B cell (primary cell): Measurements from ENCODE around the gene KRTAP4-7. TPM values are rescaled to one million over a fixed set of nuclear protein-coding genes. Genes with fewer than 3 reads are reported as not detected.
"Not testable (repeated sequence)": the region's sequence is repeated elsewhere in the genome, so short reads cannot be mapped to it uniquely, and the experiment has no call there.

Source experiments
- ATAC-seq: fragments of 200-7000 bp; cut with Tn5 transposase; one replicate; pipeline ENCODE4 v1.10.0; 2021; ENCODE audit warnings: low read depth, mild to moderate bottlenecking, moderate number of reproducible peaks, moderate library complexity
- CTCF ChIA-PET: fragments of 350-600 bp; sonication (Branson Sonifier 250); formaldehyde crosslinking; loops from one replicate; lab custom pipeline; 2021; ENCODE audit warnings: antibody characterized with exemption, inconsistent platforms; lab: Charles Lee
- POLR2A ChIA-PET: fragments of 350-600 bp; sonication (Branson Sonifier 250); formaldehyde crosslinking; loops from one replicate; lab custom pipeline; 2021; ENCODE audit warnings: antibody characterized with exemption; lab: Charles Lee
- DNase-seq: peaks from one replicate; pipeline ENCODE4 v3.0.0; 2013
- H2AFZ ChIP-seq: 2 replicates; pipeline ENCODE4 v1.6.1; 2012; ENCODE audit warnings: mild to moderate bottlenecking, low read depth, low read length; ENCODE audit not compliant: insufficient read depth, poor library complexity, severe bottlenecking
- H3K27ac ChIP-seq, 2 donors: 1 replicate in 1 of 2; 2 replicates in 1 of 2; pipeline ENCODE4 v1.5.1; 2012 to 2013; ENCODE audit warnings: low read length in 2 of 2, mild to moderate bottlenecking in 2 of 2, moderate library complexity in 1 of 2
- H3K27me3 ChIP-seq, 4 experiments: fragments of 200-600 bp in 1 of 4; sonication (generic) in 1 of 4; replicated peaks in 1 of 4; 1 replicate in 2 of 4; 2 replicates in 2 of 4; pipeline versions ENCODE4 v1.6.1 to v1.7.0; 2013 to 2016; ENCODE audit warnings: low read length in 3 of 4, mild to moderate bottlenecking in 2 of 4, mixed read lengths in 1 of 4, moderate library complexity in 1 of 4; ENCODE audit not compliant: insufficient read depth in 4 of 4, control insufficient read depth in 3 of 4; ENCODE audit errors: control extremely low read depth in 1 of 4
- H3K36me3 ChIP-seq, 2 experiments: replicated peaks in 1 of 2; 1 replicate in 1 of 2; 2 replicates in 1 of 2; pipeline versions ENCODE4 v1.6.1 to v1.7.1; 2013; ENCODE audit warnings: low read length in 1 of 2; ENCODE audit not compliant: insufficient read depth in 2 of 2, control insufficient read depth in 1 of 2; ENCODE audit errors: control extremely low read depth in 1 of 2, extremely low read depth in 1 of 2
- H3K4me1 ChIP-seq, 2 donors: fragments of 200-600 bp in 1 of 2; sonication (generic) in 1 of 2; 1 replicate in 1 of 2; 2 replicates in 1 of 2; pipeline versions ENCODE4 v1.5.1 to v1.6.1; 2013 to 2017; ENCODE audit warnings: low read length in 2 of 2; ENCODE audit not compliant: control insufficient read depth in 2 of 2, insufficient read depth in 2 of 2
- H3K4me2 ChIP-seq: replicated peaks from 2 replicates; pipeline ENCODE3; 2012; ENCODE audit warnings: mild to moderate bottlenecking, low read depth, low read length; ENCODE audit not compliant: poor library complexity, severe bottlenecking
- H3K4me3 ChIP-seq, 5 experiments: fragments of 200-600 bp in 1 of 5; sonication (generic) in 1 of 5; 1 replicate in 3 of 5; 2 replicates in 2 of 5; pipeline versions ENCODE4 v1.5.1 to v1.7.0; 2011 to 2016; ENCODE audit warnings: low read length in 4 of 5, mild to moderate bottlenecking in 4 of 5, low read depth in 2 of 5, control low read depth in 1 of 5, moderate library complexity in 1 of 5; ENCODE audit not compliant: insufficient read depth in 1 of 5; ENCODE audit errors: control extremely low read depth in 1 of 5, extremely low read depth in 1 of 5
- H3K79me2 ChIP-seq: fragments of 200-600 bp; sonication (generic); one replicate; pipeline ENCODE4 v1.6.0; 2016; ENCODE audit warnings: low read length; ENCODE audit not compliant: control insufficient read depth, insufficient read depth
- H3K9ac ChIP-seq: fragments of 200-600 bp; sonication (generic); 2 replicates; pipeline ENCODE4 v1.6.1; 2017; ENCODE audit warnings: mild to moderate bottlenecking, low read length, moderate library complexity
- H3K9me3 ChIP-seq, 3 donors: one replicate each; pipeline versions ENCODE4 v1.6.1 to v1.7.1; 2013; ENCODE audit warnings: low read length in 2 of 3; ENCODE audit not compliant: control insufficient read depth in 2 of 3, insufficient read depth in 1 of 3; ENCODE audit errors: control extremely low read depth in 1 of 3
- H4K20me1 ChIP-seq: 2 replicates; pipeline ENCODE4 v1.6.0; 2012; ENCODE audit warnings: mild to moderate bottlenecking, low read length; ENCODE audit not compliant: insufficient read depth, control insufficient read depth, poor library complexity, severe bottlenecking
- H3K27ac Mint-ChIP-seq: one replicate; pipeline ENCODE4 v1.8.0; 2021; ENCODE audit warnings: mixed read lengths
- H3K27me3 Mint-ChIP-seq: one replicate; pipeline ENCODE4 v1.8.0; 2021; ENCODE audit warnings: mixed read lengths
- H3K4me1 Mint-ChIP-seq: one replicate; pipeline ENCODE4 v1.8.0; 2021; ENCODE audit warnings: mixed read lengths
- H3K4me3 Mint-ChIP-seq: one replicate; pipeline ENCODE4 v1.8.0; 2021; ENCODE audit warnings: mixed read lengths
- H3K9me3 Mint-ChIP-seq: one replicate; pipeline ENCODE4 v1.8.0; 2022; ENCODE audit warnings: mixed read lengths; ENCODE audit not compliant: insufficient read depth
- WGBS: methylation state at CpG from one replicate; pipeline ENCODE4 v1.1.5; 2013; ENCODE audit warnings: missing lambda C conversion rate; ENCODE audit not compliant: insufficient coverage; 5-methylcytosine and 5-hydroxymethylcytosine counted together
- intact Hi-C: fragments of 100-400 bp; cut with micrococcal nuclease; formaldehyde crosslinking; loops from one replicate; pipeline ENCODE4 v1.10.0; 2022
- polyA minus RNA-seq: library from RNA; depleted of rRNA, polyadenylated mRNA; stranded (reverse); fragments of >200 nt; gene quantifications from 2 replicates; pipeline ENCODE4 v1.2.3, GENCODE V29; 2012
- polyA plus RNA-seq: library from polyadenylated mRNA; depleted of rRNA; stranded (reverse); fragments of >200 nt; gene quantifications from 2 replicates; pipeline ENCODE4 v1.2.3, GENCODE V29; 2012
- total RNA-seq, 2 donors: library from RNA; stranded (reverse); fragments of 120-200 nt in 1 of 2; gene quantifications; 1 replicate in 1 of 2; 2 replicates in 1 of 2; pipeline versions ENCODE4 v1.2.3 to v1.2.4, GENCODE V29; 2013 to 2022

Gene KRTAP4-7
- total RNA-seq (not detected in 2 replicates), polyA plus RNA-seq (not detected in 2 replicates), polyA minus RNA-seq (not detected in 2 replicates)
- total RNA-seq (2013), result not detected

GRCh38 chr17:41084100-41084856 is at the start of gene KRTAP4-7:
TSS of gene KRTAP4-7 (plus strand) at chr17:41084150. CDS start at chr17:41084207, 57 bp downstream.
- H2AFZ ChIP-seq, H3K27me3 ChIP-seq, H3K27ac Mint-ChIP-seq, POLR2A ChIA-PET, H3K4me3 ChIP-seq, DNase-seq, H3K4me1 ChIP-seq, H3K79me2 ChIP-seq, H4K20me1 ChIP-seq, H3K4me3 Mint-ChIP-seq, ATAC-seq, H3K4me1 Mint-ChIP-seq, H3K4me2 ChIP-seq, H3K27ac ChIP-seq, H3K9me3 ChIP-seq, H3K36me3 ChIP-seq, H3K9me3 Mint-ChIP-seq, CTCF ChIA-PET, intact Hi-C loops, H3K9ac ChIP-seq: not testable (repeated sequence)
- WGBS, result 86% methylated on average over 11 of the region's 14 CpGs
- H3K27me3 Mint-ChIP-seq, result peaks cover 24% of the 10 kb centered on the region

- H3K4me1 Mint-ChIP-seq, H2AFZ ChIP-seq, H3K79me2 ChIP-seq, H3K4me3 Mint-ChIP-seq, H3K4me3 ChIP-seq, intact Hi-C loops, H3K27ac ChIP-seq, H3K27me3 ChIP-seq, CTCF ChIA-PET, H3K9ac ChIP-seq, H3K9me3 Mint-ChIP-seq, POLR2A ChIA-PET, H3K4me1 ChIP-seq, H3K9me3 ChIP-seq, H4K20me1 ChIP-seq, H3K4me2 ChIP-seq, H3K36me3 ChIP-seq, ATAC-seq, DNase-seq, H3K27ac Mint-ChIP-seq: not testable (repeated sequence)
- WGBS, result 79% methylated on average over 6 of the region's 10 CpGs
- H3K27me3 Mint-ChIP-seq, result peaks cover 37% of the 10 kb centered on the region
Observed at GRCh38 chr17:41034346-41034935, 49.5 kb upstream of the KRTAP4-7 start, which contains the start of gene KRTAP1-3. TSS of gene KRTAP1-3 (minus strand) at chr17:41034874. CDS start at chr17:41034821, 53 bp downstream.
